Right atrium auricular region (tissue), 2 donors: ENCODE data around the gene AIG1. TPM values are rescaled to one million over a fixed set of nuclear protein-coding genes. Genes with fewer than 3 reads are reported as not detected.

Source experiments
- DNase-seq: peaks from one replicate; pipeline ENCODE4 v3.0.0-alpha.2; 2019; ENCODE audit warnings: low spot score
- H3K27ac ChIP-seq, 2 donors: fragments of 200-600 bp; sonication (generic); 1 replicate in 1 of 2; 2 replicates in 1 of 2; pipeline ENCODE4 v1.5.1; 2016 to 2019
- H3K27me3 ChIP-seq, 2 donors: fragments of 200-600 bp; sonication (generic); one replicate each; pipeline versions ENCODE4 v1.5.1 to v1.6.0; 2017 to 2019
- H3K36me3 ChIP-seq: fragments of 200-600 bp; sonication (generic); one replicate; pipeline ENCODE4 v1.5.1; 2016
- H3K4me1 ChIP-seq, 2 donors: fragments of 200-600 bp; sonication (generic); one replicate each; pipeline versions ENCODE4 v1.5.1 to v1.6.0; 2017 to 2019
- H3K4me3 ChIP-seq, 2 donors: fragments of 200-600 bp; sonication (generic); 1 replicate in 1 of 2; 2 replicates in 1 of 2; pipeline ENCODE4 v1.5.1; 2017 to 2019; ENCODE audit warnings: mild to moderate bottlenecking in 1 of 2, moderate library complexity in 1 of 2
- H3K9me3 ChIP-seq, 2 donors: fragments of 200-600 bp; sonication (generic); one replicate each; pipeline ENCODE4 v1.5.1; 2019
- total RNA-seq, 2 donors: library from RNA; depleted of rRNA; stranded (reverse); fragments of >200 nt; gene quantifications; one replicate each; pipeline ENCODE4 v1.1.0, GENCODE V29; 2016
- TF ChIP-seq, protein P1 (sequence below), 2 donors: fragments of 200-600 bp; sonication (generic); IDR thresholded peaks; one replicate each; pipeline ENCODE4 v1.5.1; 2019; ENCODE audit warnings: antibody characterized with exemption in 2 of 2

The AIG1 gene
- total RNA-seq, 2 donors from 2014 or later, result 28.6 to 62.6 TPM

DNA sequence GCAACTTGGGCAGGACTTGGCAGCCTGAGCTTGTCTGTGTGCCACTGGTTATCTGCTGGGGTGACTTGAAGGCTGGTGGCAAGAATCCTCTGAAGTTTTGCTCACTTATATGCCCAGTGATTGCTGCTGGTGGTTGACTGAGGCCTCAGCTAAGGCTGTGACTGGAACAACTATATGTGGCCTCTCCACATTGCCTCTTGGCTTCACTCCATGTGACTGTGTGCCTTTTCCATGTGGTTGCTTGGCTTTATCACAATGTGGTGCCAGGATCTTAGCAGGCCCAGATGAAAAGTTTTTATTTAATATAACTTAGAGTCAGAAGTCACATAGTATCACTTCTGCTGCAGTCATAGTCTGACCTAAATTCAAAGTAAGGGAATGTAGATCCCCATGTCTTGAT lies 285.3 kb downstream of the AIG1 start:
- TF ChIP-seq, protein P1, sequence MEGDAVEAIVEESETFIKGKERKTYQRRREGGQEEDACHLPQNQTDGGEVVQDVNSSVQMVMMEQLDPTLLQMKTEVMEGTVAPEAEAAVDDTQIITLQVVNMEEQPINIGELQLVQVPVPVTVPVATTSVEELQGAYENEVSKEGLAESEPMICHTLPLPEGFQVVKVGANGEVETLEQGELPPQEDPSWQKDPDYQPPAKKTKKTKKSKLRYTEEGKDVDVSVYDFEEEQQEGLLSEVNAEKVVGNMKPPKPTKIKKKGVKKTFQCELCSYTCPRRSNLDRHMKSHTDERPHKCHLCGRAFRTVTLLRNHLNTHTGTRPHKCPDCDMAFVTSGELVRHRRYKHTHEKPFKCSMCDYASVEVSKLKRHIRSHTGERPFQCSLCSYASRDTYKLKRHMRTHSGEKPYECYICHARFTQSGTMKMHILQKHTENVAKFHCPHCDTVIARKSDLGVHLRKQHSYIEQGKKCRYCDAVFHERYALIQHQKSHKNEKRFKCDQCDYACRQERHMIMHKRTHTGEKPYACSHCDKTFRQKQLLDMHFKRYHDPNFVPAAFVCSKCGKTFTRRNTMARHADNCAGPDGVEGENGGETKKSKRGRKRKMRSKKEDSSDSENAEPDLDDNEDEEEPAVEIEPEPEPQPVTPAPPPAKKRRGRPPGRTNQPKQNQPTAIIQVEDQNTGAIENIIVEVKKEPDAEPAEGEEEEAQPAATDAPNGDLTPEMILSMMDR (IDR thresholded peaks at IDR 0.05), result no peak
- peaks cover 0 to 9% of the 10 kb centered on the region in 2 donors for H3K9me3 ChIP-seq
- H3K4me1 ChIP-seq, result no peaks in the 10 kb centered on the region
- no peaks in the 10 kb centered on the region for H3K36me3 ChIP-seq
- DNase-seq, result no peak
- H3K27ac ChIP-seq, result no peak overlapping the region
- no peak overlapping the region for H3K4me3 ChIP-seq
- H3K27me3 ChIP-seq, result no peaks in the 10 kb centered on the region

DNA sequence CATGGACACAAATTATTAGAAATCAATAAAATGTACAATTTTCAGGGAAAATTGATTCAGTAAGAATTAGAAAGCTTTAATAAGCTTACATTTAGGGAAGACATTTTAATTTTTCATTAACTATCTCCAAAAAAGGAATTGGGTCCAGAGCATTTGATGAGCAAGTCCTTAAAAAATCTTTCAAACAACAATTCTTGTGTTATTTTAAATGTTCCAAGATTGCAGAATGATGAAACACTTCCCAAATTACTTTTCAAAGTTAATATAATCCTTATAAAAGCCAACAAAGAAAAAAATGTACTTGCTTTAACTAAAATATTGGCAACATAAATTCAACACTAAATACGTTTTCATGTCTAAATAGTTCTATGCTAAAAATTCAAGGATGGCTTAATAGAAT lies 287.8 kb downstream of the AIG1 start:
- Histone ChIP-seq H3K36me3 (no peaks in the 10 kb centered on the region), H3K9me3 (peaks cover 0 to 16% of the 10 kb centered on the region in 2 donors), H3K27me3 (no peaks in the 10 kb centered on the region), H3K27ac (no peak overlapping the region), H3K4me1 (no peaks in the 10 kb centered on the region), H3K4me3 (no peak overlapping the region)
- TF ChIP-seq, protein P1 (IDR thresholded peaks at IDR 0.05), result no peak
- no peak for DNase-seq

DNA sequence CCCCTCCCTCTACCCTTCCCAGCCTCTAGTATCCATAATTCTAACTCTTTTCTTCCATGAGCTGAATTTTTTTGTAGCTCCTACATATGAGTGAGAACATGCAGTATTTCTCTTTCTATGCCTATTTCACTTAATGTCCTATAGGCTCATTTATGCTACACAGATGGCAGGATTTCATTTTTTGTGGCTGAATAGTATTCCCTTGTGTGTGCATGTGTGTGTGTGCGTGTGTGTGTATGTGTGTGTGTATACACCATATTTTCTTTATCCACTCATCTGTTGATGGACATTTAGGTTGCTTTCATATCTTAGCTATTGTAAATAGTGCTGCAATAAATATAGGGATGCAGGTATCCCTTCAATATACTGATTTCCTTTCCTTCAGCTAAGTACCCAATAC lies 288.8 kb downstream of the AIG1 start:
- Histone ChIP-seq H3K4me3 (no peak overlapping the region), H3K9me3 (peaks cover 0 to 24% of the 10 kb centered on the region in 2 donors), H3K27me3 (no peaks in the 10 kb centered on the region), H3K36me3 (no peaks in the 10 kb centered on the region), H3K4me1 (no peaks in the 10 kb centered on the region), H3K27ac (no peak overlapping the region)
- no peak for DNase-seq
- TF ChIP-seq, protein P1 (IDR thresholded peaks at IDR 0.05), result no peak

DNA sequence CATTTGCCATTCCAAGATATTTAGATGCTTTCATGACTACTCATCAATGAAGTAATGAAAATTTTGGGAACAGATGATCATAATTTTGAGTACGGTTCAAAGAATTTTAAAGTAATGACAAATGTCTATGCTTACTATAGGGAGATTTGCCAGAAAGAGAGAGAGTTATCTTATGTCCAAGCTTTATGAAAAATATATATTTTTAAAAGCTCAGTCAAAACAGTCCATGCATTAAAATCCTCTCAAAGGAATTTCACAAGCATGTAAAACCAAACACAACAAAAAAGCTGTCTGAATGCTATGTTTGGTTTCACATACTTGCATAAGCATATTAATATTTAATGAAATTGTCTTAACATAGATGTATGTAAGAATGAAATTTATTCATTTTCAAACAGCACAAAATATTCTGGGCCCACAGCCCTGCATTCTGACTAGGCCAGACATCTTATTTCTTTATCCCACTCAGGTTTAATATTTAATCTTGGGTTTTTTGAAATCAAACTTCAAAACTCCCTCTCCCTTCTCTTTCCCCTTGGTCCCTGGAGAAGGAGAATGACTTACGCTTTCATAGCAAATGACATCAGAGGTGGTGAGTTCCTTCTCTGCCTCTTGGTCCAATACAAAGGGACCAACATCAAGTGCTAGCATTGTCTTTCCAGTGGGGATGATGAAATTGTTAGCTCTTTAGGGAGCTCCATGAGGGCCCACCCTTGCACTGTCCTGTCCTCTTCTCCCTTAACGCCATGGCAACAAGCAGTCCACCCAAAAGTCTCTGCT lies 295.6 kb downstream of the AIG1 start:
- DNase-seq, result no peak
- H3K4me1 ChIP-seq, result no peaks in the 10 kb centered on the region
- peaks cover 0 to 22% of the 10 kb centered on the region in 2 donors for H3K9me3 ChIP-seq
- no peaks in the 10 kb centered on the region for H3K36me3 ChIP-seq
- TF ChIP-seq, protein P1 (IDR thresholded peaks at IDR 0.05), result no peak
- no peak overlapping the region for H3K27ac ChIP-seq
- no peaks in the 10 kb centered on the region for H3K27me3 ChIP-seq
- H3K4me3 ChIP-seq, result no peak overlapping the region

DNA sequence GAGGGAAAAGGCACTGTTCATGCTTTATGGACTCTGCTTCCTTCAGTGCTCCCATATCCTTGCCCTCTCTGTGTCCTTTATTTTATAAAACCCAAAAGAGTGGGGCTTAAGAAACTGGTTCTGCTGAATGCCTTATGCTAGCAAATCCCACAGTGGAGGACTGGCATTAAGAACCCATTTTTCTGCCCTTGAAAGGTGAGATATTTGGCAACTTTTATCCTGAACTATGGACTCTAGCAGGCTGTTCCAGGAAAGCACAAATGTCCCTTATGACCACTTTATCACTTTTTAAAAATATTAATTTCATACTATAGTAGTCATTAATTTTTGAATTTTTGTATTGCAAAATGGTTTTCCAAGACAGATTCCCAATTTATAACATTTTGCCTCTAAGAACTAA lies 296.5 kb downstream of the AIG1 start:
- Histone ChIP-seq H3K4me3 (no peak overlapping the region), H3K27me3 (no peaks in the 10 kb centered on the region), H3K9me3 (peaks cover 0 to 22% of the 10 kb centered on the region in 2 donors), H3K27ac (no peak overlapping the region), H3K36me3 (no peaks in the 10 kb centered on the region), H3K4me1 (no peaks in the 10 kb centered on the region)
- no peak for DNase-seq
- TF ChIP-seq, protein P1 (IDR thresholded peaks at IDR 0.05), result no peak
